ENCODE results near the gene R3HDM2.
A peak's percentile ranks its signal among the peaks of the same experiment; 100 is the strongest.

Gene R3HDM2

DNA sequence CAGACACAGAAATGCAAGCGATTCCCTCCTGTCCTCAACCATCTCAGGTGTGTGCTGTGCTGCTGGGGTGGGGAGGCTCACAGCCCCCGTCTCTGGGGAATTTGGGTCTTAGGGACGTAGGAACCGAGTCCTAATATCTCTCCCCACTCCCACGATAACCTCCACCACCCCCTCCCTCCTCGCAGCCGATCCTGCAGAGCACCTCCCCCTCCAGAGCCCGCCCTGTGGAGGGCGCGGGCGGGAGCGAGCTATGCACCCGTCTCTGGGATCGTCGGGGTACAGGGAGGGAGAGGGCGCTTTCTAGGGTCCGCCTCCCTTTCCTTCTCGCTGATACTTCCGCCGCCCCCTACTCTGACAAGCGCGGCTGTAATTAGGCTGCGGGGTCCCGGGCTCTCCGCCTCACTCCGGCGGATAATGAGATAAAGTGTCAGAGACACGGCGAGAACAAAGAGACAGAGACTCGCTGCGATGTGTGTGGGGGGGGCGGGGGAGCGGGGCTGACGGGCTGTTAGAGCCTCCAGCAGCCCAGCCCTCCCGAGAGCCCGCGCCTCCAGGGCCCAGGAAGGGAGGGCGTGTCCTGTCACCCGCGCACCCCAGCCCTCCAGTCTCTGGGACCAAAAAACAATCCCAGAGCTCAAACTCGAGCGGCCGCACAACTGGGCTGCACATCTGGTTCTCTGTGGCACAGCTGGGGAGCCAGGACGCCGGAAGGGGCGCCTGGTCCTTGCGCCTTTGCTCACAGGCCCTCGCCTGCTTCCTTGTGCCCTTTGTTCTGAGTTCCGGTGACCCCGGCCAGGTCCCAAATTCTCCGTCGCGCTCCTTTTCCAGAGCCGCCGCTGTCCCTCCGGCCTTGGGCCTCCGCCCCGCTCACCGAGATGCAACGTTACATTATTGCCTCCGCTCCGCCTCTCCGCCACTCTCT lies 192.7 kb downstream of the R3HDM2 start:
- peak; percentile 51 for DNase-seq

- peak; percentile 5 for DNase-seq
Observed at GRCh38 chr12:57237596-57237931, 193.3 kb downstream of the R3HDM2 start.

DNA sequence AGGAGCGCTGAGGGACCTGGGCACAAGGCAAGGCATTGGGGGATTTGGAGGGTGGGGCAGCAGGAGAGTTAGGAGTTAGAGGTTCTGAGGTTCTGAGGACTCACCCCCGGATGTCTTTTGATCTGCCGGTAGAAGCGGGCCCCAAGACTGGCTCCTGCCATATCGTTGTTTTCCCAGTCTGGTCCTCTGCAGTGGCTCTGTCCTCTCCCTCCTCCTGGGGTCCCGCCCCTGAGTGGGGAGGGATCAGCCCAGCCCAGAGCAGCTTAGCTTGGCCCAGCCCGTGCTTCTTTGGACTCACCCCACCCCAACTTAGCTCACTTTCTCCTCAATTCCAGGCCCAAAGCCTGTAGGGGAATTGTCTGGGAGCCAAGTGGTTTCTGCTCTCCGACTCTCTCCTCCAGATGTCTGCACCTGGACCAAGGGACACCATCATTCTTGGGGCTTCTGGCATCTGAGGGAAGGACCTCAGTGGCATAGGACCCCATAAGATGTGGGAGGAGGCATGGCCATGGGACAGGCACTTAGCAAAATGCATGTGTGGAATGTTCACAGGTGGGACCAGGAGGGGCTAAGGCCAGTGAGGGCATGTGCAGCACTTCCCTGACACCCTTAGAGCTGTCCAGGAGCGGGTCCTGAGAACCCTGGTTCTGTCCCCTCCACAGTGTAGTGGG lies 193.8 kb downstream of the R3HDM2 start:
- peak; percentile 27 for DNase-seq

DNA sequence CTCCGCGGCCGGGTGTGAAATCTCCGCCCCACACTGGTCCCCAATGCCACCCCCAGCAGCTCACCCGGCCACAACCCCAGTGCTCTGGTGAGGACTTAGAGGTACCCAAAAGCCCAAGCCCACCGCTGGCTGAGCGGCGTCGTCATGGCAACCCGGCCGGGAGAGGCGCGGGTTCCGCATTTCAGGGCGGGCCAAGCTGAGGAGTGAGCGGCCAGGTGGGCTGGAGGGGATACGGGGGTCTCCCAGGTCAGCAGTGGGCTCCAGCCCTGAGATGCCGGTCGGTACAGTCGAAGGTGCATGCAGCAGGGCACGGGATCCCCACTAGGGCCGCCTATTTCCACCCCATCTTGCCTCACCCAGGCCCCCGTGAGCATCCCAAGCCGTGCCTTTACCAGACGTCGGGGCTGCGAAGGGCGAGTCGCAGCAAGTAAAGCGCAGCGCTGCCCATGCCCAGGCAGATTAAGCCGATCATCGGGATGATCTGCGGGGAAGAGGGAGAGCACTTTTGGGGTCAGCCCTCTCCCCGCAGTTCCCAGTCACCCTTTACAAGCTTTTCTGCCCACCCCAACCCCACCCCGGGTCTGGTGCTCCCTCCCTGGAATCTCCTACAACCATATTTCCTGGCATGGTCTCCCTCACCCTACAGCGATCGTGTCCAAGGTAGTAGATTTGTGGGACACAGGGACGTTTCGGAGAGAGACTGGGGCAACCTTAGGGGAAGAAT lies 194.5 kb downstream of the R3HDM2 start:
- DNase-seq, result peak; percentile 27

DNA sequence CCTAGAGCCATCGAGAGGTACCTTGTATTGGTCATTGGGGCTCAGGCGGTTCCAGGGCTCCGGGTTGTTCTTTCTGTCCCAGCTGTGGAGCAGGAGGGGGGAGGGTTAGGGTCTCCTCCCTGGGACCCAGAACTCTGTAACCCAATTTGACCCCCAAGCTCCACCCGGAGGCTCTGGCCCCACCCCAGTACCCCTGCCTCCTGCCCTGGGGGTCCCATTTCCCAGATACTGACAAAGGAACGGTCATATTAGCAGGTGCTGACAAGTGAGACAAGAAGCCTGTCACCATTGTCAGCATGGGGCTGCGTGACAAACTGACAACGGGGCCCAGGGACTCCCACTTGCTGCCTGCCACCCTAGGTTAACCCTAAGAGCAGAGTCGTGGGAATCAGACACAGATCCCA lies 195.1 kb downstream of the R3HDM2 start:
- peak; percentile 14 for DNase-seq

DNA sequence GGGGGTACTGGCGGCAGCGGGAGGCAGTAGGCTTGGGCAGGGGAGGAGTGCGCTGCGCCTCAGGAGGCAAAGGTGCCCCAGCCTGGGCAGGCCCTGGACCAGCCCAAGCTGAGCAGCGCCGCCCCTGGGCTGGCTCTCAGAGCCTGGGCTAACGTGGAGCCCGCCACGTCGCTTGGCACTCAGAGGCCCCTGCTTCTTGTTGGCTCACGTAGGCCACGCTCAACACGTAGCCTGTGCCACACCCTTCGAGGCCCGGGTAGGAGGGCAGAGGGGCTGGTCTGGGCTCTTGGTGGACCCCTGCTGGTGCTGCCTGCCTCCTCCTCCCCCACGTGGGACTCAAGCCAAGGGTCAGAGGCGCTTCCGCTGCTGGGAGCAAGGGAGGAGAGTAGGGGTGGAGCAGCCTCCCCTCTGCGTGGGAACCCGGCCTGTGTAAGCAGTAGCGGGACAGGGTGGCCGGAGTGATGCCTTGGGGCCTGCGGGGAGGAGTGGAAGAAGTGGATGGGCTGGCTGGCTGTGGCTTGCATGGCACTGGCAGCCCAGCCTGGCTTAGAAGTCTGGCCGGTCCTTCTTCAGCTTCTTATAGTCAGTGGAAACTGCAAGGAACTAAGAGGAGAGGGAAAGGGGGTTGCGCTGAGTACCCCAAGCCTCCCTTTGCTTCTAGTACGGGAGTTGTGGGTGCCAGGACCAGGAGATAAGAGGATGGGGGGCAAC lies 195.7 kb downstream of the R3HDM2 start:
- DNase-seq, result peak; percentile 9

DNA sequence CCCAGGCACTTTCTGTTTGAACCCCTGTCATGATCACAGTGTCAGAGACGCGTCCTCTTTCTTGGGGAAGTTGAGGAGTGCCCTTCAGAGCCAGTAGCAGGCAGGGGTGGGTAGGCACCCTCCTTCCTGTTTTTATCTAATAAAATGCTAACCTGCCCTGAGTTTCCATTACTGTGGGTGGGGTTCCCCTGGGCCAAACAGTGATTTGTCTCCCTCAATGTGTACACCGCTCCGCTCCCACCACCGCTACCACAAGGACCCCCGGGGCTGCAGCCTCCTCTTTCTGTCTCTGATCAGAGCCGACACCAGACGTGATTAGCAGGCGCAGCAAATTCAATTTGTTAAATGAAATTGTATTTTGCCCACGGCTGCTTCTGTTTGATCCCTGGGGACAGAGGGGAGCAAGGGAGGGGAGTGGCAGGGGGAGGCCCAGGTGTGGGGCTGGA lies 196.2 kb downstream of the R3HDM2 start:
- DNase-seq, result peak; percentile 4

- no peak for DNase-seq
Observed at GRCh38 chr12:57234233-57234570, 196.6 kb downstream of the R3HDM2 start.

DNA sequence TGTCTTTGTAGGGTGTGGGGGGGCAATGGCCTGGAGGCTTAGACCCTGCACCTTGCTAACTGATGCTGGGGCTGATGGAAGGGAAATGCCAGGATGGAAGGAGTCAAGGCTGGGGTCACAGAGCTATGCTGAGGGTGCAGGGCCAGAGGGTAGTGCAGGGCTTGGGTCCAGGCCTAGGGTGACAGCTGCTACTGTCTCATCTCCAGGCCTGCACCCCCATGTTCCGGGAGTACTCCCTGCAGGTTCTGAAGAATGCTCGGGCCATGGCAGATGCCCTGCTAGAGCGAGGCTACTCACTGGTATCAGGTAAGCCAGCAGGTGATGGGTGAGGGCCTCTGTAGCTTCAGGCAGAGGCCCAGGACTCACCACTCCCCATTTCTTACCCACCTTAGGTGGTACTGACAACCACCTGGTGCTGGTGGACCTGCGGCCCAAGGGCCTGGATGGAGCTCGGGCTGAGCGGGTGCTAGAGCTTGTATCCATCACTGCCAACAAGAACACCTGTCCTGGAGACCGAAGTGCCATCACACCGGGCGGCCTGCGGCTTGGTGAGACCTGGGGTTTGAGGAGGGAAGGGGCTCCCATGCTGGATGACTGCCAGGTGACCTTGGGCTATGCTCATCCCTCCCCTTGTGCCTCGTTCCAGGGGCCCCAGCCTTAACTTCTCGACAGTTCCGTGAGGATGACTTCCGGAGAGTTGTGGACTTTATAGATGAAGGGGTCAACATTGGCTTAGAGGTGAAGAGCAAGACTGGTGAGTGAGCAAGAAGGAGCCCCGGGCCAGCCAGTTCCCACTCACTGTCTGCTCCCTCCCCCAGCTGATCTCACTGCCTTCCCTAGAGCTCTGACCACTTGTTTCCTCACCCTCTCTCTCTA lies 197.2 kb downstream of the R3HDM2 start:
- no peak for DNase-seq

GRCh38 chr12:57232156-57232756 lies 198.6 kb downstream of the R3HDM2 start:
- DNase-seq, result no peak

DNA sequence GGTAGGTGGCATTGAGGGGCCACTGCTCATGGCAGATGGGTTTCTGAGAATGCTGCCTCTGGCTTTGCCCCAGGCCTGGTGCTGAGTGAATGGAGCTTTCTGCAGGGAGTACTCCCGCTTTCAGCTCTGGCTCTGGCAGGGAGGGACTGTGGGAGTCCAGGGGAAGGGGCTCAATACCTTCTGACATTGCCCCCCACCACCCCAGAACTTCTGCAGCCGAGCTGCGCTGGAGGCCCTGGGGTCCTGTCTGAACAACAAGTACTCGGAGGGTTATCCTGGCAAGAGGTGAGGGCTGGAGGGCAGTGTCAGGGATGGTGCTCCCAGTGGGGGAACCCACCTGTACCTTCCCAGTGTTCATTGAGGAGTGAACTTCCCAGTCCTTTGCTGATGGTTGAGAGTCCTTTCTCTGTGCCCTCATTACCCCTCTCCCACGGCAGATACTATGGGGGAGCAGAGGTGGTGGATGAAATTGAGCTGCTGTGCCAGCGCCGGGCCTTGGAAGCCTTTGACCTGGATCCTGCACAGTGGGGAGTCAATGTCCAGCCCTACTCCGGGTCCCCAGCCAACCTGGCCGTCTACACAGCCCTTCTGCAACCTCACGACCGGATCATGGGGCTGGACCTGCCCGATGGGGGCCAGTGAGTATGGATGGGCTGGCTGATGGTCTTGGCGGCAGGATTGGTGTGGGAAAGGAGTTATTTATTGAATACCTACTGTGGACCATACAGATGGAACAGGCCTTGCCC lies 199.4 kb downstream of the R3HDM2 start:
- no peak for DNase-seq

GRCh38 chr12:57230381-57231155 lies 200.3 kb downstream of the R3HDM2 start:
- no peak for DNase-seq

DNA sequence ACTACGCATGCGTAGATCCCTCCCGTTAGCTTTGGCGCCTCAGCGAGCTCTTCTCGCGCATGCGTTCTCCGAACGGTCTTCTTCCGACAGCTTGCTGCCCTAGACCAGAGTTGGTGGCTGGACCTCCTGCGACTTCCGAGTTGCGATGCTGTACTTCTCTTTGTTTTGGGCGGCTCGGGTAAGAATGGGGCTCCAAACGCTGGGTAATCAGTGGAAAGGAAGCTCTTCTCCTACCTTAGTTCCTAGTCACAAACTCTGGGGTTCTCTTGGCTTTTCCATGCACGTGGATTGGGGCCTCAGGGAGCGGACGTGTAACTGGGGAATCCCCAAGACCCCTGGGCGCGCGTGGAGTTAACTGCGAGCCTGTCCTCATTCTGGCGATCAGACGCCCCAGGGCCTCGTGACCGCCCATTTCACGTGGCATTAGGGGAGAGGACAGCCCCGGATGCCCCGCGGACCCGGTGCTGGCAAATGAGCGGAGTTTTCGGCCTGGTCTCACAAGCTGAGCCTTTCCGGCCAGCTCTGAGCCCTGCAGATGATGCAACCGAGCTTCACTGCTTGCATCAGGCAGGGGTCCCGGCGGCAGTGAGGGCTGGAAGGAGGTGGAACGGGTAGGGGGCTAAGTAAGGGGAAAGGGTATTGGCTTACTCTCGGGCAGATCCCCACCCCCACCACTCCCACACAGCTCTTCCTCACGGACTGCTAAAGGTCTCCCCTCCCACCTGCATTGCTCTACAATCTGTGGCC lies 201.0 kb downstream of the R3HDM2 start, which contains the start of gene SHMT2:
Gene SHMT2 (plus strand): TSS at position 78 of the 747 bp plus-strand sequence. CDS start 68 bp downstream, at position 146.
- peak; percentile 100 for DNase-seq

GRCh38 chr12:57229046-57229633 lies 201.7 kb downstream of the R3HDM2 start:
- peak; percentile 68 for DNase-seq

- peak; percentile 37 for DNase-seq
Observed at GRCh38 chr12:57227315-57228115, 203.3 kb downstream of the R3HDM2 start.

DNA sequence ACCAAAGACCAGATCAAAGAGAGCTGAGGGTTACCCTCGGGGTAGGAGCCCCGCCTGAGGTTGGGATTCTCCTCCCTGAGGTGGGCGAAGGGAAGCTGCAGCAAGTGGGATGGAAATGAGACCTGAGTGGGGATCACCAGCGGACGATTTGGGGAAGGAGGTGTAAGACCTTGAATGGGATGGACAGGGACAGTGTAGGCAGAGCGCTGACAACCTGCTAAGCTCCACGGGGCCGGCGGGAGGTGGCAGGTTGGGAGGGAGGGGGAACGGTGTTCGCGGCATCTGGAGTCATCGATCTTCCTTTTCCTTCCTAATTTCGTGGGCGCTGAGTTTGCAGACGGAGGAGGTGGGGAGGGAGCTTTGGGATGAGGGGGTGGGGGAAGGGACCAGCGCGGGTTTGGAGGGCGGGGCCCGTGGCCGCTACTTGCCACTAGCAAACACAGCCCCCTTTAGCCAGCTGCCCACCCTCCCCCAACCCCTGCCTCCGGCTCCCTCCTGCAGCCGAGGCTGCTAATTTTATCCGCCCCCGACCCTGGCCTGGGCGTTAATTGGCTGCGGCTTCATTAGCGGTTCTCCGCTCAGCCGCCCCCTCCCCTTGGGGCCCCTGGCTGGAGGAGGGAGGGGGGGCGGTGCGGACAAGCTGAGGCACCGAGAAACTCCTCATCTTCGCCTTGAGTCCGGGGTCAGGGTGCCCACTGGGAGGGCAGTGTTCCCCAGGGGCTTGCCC lies 204.1 kb downstream of the R3HDM2 start:
- peak; percentile 28 for DNase-seq

GRCh38 chr12:57225680-57226210 lies 205.1 kb downstream of the R3HDM2 start:
- DNase-seq, result peak; percentile 24

Data from hematopoietic multipotent progenitor cell treated with erythropoietin and hydrocortisone succinate and interleukin-3 and kit ligand, for 6 days (in vitro differentiated cells).